Body of pancreas (tissue), 4 donors: ENCODE results near the gene MST1R.

ENCODE experiments used
- POLR2A ChIP-seq, 3 donors: fragments of 450-650 bp; IDR thresholded peaks; one replicate each; pipeline ENCODE4 v1.6.1; 2016; ENCODE audit warnings: antibody characterized with exemption in 3 of 3, mild to moderate bottlenecking in 2 of 3
- TF ChIP-seq, protein P1 (sequence below), 7 experiments: fragments of 450-650 bp in 4 of 7; fragments of 200-600 bp in 3 of 7; sonication (generic) in 3 of 7; IDR thresholded peaks; one replicate each; pipeline ENCODE4 v1.5.1; 2016 to 2019; ENCODE audit warnings: antibody characterized with exemption in 7 of 7

DNA sequence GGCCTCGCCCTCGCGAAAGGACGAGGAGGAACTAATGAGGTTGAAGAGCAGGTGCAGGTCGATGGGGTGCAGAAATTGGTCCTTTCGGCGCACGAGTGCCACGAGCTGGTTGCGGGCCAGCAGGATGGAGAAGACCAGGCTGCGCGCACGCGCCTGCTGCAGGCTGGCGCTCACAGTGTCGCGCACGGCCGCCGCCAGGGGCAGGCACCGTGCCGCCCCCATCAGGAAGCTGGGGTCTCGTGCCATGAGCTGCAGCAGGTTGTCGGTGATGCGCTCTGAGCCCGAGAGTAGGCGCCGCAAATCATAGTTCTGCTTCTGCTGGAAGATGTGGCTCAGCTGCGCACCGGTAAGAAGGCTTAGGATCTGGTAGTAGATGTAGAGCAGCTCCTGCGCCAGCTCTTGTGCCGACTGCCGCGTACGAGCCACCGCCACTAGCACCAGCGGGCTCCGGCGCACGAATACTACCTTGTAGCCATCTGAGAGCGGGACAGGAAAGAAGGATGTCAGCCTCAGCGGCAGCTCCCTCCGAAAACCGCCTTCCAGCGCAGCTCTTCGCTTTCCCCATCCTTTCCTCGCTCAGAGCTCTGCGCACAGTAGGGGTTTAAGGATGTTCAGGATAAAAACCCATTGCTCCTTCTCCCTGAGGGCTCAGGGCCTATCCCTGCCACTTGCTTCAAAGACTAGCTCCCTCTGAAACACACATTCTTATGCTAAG, 6.9 kb upstream of the MST1R start:
- TF ChIP-seq POLR2A (IDR thresholded peaks at IDR 0.05) = no peak
- TF ChIP-seq, protein P1, sequence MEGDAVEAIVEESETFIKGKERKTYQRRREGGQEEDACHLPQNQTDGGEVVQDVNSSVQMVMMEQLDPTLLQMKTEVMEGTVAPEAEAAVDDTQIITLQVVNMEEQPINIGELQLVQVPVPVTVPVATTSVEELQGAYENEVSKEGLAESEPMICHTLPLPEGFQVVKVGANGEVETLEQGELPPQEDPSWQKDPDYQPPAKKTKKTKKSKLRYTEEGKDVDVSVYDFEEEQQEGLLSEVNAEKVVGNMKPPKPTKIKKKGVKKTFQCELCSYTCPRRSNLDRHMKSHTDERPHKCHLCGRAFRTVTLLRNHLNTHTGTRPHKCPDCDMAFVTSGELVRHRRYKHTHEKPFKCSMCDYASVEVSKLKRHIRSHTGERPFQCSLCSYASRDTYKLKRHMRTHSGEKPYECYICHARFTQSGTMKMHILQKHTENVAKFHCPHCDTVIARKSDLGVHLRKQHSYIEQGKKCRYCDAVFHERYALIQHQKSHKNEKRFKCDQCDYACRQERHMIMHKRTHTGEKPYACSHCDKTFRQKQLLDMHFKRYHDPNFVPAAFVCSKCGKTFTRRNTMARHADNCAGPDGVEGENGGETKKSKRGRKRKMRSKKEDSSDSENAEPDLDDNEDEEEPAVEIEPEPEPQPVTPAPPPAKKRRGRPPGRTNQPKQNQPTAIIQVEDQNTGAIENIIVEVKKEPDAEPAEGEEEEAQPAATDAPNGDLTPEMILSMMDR (IDR thresholded peaks at IDR 0.05) = no peak
